AG09309 (cell line): ENCODE results near the gene NRXN2.

ENCODE experiments used
- DNase-seq: peaks from one replicate; pipeline ENCODE4 v3.0.0-alpha.2; 2010; ENCODE audit warnings: low read depth
- H3K4me3 ChIP-seq: 2 replicates; pipeline ENCODE4 v1.5.1; 2011; ENCODE audit warnings: mild to moderate bottlenecking, low read depth, low read length, moderate library complexity; ENCODE audit not compliant: control insufficient read depth
- TF ChIP-seq, protein P1 (sequence below): IDR thresholded peaks from 2 replicates; pipeline ENCODE4 v1.5.1; 2011; ENCODE audit warnings: mild to moderate bottlenecking, low read depth, low read length, inconsistent platforms; ENCODE audit not compliant: insufficient read depth, control insufficient read depth; ENCODE audit errors: missing control alignments

Gene NRXN2

GRCh38 chr11:64763526-64764039, 40.6 kb upstream of the NRXN2 start:
- H3K4me3 ChIP-seq: no peak overlapping the region
- TF ChIP-seq, protein P1, sequence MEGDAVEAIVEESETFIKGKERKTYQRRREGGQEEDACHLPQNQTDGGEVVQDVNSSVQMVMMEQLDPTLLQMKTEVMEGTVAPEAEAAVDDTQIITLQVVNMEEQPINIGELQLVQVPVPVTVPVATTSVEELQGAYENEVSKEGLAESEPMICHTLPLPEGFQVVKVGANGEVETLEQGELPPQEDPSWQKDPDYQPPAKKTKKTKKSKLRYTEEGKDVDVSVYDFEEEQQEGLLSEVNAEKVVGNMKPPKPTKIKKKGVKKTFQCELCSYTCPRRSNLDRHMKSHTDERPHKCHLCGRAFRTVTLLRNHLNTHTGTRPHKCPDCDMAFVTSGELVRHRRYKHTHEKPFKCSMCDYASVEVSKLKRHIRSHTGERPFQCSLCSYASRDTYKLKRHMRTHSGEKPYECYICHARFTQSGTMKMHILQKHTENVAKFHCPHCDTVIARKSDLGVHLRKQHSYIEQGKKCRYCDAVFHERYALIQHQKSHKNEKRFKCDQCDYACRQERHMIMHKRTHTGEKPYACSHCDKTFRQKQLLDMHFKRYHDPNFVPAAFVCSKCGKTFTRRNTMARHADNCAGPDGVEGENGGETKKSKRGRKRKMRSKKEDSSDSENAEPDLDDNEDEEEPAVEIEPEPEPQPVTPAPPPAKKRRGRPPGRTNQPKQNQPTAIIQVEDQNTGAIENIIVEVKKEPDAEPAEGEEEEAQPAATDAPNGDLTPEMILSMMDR: no peak
- no peak for DNase-seq

DNA sequence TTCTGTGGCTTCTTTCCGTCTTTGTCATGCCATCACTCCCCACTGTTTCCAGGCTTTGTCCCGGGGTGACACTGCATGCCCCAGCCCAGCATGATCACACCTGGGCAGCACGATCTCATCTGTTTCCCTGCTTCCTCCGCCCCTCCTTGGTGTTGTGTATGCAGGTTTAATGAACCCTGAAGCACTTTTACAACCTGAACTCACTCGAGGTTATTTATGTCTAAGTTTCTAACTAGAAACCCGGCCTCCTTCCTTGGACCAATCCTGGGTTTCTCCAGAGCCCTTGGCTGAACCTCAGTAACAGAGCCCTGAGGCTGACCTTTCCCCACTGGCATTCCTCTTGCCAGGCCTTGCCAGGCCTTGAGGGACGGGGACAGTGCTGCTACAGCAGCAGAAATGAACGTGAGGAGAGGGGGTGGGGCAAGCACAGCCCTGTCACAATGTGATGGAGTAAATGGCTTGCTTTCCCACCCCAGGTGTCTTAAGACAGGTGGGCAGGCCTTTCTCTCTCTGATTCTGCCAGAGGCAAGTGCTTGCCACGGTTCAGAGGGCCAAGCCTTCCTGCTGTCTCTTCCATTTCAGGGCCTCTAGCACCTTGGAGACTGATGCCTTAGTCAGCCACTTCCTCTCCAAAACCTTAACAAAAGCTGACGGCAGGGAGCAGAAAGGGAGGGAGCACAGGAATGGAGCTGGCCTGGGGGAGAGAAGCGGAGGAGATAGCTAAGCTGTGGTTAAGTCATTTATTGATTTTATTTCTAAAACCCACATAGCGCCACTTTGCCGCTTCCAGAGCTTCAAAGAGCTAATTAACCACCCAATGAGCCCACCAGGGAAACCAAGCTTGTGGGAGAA, 39.9 kb upstream of the NRXN2 start:
- H3K4me3 ChIP-seq: no peak overlapping the region
- no peak for DNase-seq
- TF ChIP-seq, protein P1: no peak

GRCh38 chr11:64762277-64762673, 39.3 kb upstream of the NRXN2 start:
- no peak overlapping the region for H3K4me3 ChIP-seq
- no peak for DNase-seq
- TF ChIP-seq, protein P1: no peak

DNA sequence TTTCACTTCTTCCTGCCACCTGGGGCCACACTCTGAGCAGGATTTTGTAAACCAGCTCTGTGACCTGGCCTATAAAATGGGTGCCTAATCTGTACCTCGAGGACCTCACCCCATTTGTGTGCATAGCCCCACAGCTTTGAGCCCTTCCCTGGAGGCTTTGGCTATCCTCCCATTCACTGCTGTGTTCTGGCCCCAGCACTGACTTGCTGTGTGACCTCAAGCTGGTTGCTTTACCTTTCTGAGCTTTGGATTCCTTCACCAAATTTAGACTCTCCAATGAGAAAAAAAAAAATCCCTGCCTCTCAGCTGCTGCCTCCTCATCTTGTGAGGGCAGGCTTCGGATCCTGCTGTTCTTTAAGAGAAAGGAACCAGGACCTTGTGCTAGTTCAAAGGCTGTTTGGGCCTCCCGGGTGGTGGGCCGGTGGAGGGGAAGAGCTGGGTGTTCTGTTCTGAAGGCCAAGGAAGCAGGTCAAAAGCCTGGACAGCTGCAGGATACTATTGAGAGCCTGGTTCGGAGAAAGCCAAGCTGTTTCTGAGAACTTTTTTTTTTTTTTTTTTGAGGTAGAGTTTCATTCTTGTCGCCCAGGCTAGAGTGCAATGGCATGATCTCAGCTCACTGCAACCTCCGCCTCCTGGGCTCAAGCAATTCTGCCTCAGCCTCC, 37.9 kb upstream of the NRXN2 start:
- TF ChIP-seq, protein P1: no peak
- no peak for DNase-seq
- no peak overlapping the region for H3K4me3 ChIP-seq

- no peak within 1 kb of the TSS for H3K4me3 ChIP-seq
- no peak for DNase-seq
Observed at GRCh38 chr11:64759722-64760719, 37.0 kb upstream of the NRXN2 start, which contains the start of gene PYGM. TSS of gene PYGM (minus strand) at chr11:64759974. CDS start at chr11:64759898, 76 bp downstream.

More at GRCh38 chr11:64759722-64760719, 37.0 kb upstream of the NRXN2 start, which contains the start of gene PYGM:
- TF ChIP-seq, protein P1: no peak
